K562 (cell line): ENCODE data around the gene ELMO1. TPM values are rescaled to one million over a fixed set of nuclear protein-coding genes. Genes with fewer than 3 reads are reported as not detected.

Experiments
- BACH1 ChIP-seq: fragments of 200-800 bp; sonication (Bioruptor generic); IDR thresholded peaks from 2 replicates; pipeline ENCODE4 v1.6.1; 2016; ENCODE audit warnings: missing genetic modification characterization, missing compliant biosample characterization
- CSDE1 ChIP-seq, 2 experiments: fragments of 450-650 bp; IDR thresholded peaks; 2 replicates each; pipeline ENCODE4 v1.6.1; 2016; ENCODE audit warnings: mild to moderate bottlenecking in 1 of 2
- HNRNPLL ChIP-seq: fragments of 200-400 bp; formaldehyde crosslinking; IDR thresholded peaks from 2 replicates; pipeline ENCODE4 v1.6.1; 2017; ENCODE audit warnings: low read length, low read depth, mild to moderate bottlenecking; ENCODE audit not compliant: poor library complexity, severe bottlenecking
- MED1 ChIP-seq: sonication (generic); formaldehyde crosslinking; IDR thresholded peaks from 2 replicates; pipeline ENCODE4 v1.8.1; 2023; ENCODE audit warnings: missing genetic modification reagents, borderline replicate concordance
- NBN ChIP-seq: fragments of 450-650 bp; IDR thresholded peaks from 2 replicates; pipeline ENCODE4 v1.6.1; 2016; ENCODE audit warnings: low read depth, mild to moderate bottlenecking
- NCOA6 ChIP-seq: fragments of 450-650 bp; IDR thresholded peaks from 2 replicates; pipeline ENCODE4 v1.6.1; 2017; ENCODE audit warnings: mild to moderate bottlenecking
- NEUROD1 ChIP-seq: fragments of 150-350 bp; IDR thresholded peaks from 2 replicates; pipeline ENCODE4 v1.6.1; 2014; ENCODE audit warnings: borderline replicate concordance, low read length, low read depth; ENCODE audit not compliant: partially characterized antibody
- PREB ChIP-seq: sonication (generic); formaldehyde crosslinking; IDR thresholded peaks from 2 replicates; pipeline ENCODE4 v1.8.1; 2023; ENCODE audit warnings: mild to moderate bottlenecking, missing genetic modification reagents
- SAFB2 ChIP-seq: fragments of 200-400 bp; formaldehyde crosslinking; IDR thresholded peaks from 2 replicates; pipeline ENCODE4 v1.6.1; 2018; ENCODE audit warnings: borderline replicate concordance, low read length, low read depth, moderate library complexity; ENCODE audit not compliant: severe bottlenecking
- TSC22D4 ChIP-seq: fragments of 450-650 bp; IDR thresholded peaks from 2 replicates; pipeline ENCODE4 v1.6.1; 2016; ENCODE audit warnings: missing genetic modification characterization, missing biosample characterization, control low read depth
- ZBTB12 ChIP-seq: fragments of 250-450 bp; sonication (Bioruptor Pico); IDR thresholded peaks from 2 replicates; pipeline ENCODE4 v1.4.0; 2020
- ZNF274 ChIP-seq: IDR thresholded peaks from 2 replicates; pipeline ENCODE4 v1.6.1; 2011; ENCODE audit warnings: low read depth, mild to moderate bottlenecking, low read length, moderate library complexity, borderline replicate concordance
- ZSCAN29 ChIP-seq: fragments of 450-650 bp; IDR thresholded peaks from 2 replicates; pipeline ENCODE4 v1.6.1; 2017
- polyA plus RNA-seq, 8 experiments: library from polyadenylated mRNA; depleted of rRNA in 4 of 8; stranded (reverse) in 5 of 8; unstranded in 3 of 8; fragments of >200 nt; fragmentation: Nextera tagmentation in 2 of 8; fragmentation: Illumina TruSeq in 1 of 8; extraction: Ambion mirVana in 2 of 8; extraction: Trizol in 1 of 8; gene quantifications; 2 replicates each; pipeline versions ENCODE4 v1.2.1 to v1.2.3, GENCODE V29; 2011 to 2014; ENCODE audit warnings: inconsistent platforms in 1 of 8, missing spikeins in 1 of 8
- total RNA-seq, 7 experiments: library from RNA; depleted of rRNA in 6 of 7; stranded (reverse); fragments of >200 nt in 6 of 7; fragmentation: Illumina TruSeq in 2 of 7; extraction: Trizol in 2 of 7; gene quantifications; 2 replicates each; pipeline versions ENCODE4 v1.2.1 to v1.2.3, GENCODE V29; 2011 to 2021; ENCODE audit warnings: low replicate concordance in 1 of 7
- TF ChIP-seq, protein P1 (sequence below): sonication (generic); formaldehyde crosslinking; IDR thresholded peaks from 2 replicates; pipeline ENCODE4 v1.8.0; 2022; ENCODE audit warnings: mild to moderate bottlenecking, missing genetic modification reagents
- TF ChIP-seq, protein P2 (sequence below): fragments of 450-650 bp; IDR thresholded peaks from 2 replicates; pipeline ENCODE4 v1.6.1; 2014; ENCODE audit warnings: low read depth, mild to moderate bottlenecking, moderate library complexity, borderline replicate concordance
- TF ChIP-seq, protein P3 (sequence below): fragments of 150-350 bp; IDR thresholded peaks from 2 replicates; pipeline ENCODE4 v1.6.1; 2014; ENCODE audit warnings: low read depth, mild to moderate bottlenecking, low read length, borderline replicate concordance
- TF ChIP-seq, protein P4 (sequence below): fragments of 250-450 bp; sonication (Bioruptor Pico); IDR thresholded peaks from 2 replicates; pipeline ENCODE4 v1.4.0; 2020; ENCODE audit warnings: borderline replicate concordance
- TF ChIP-seq, protein P5 (sequence below): fragments of 250-450 bp; sonication (Bioruptor Pico); IDR thresholded peaks from 2 replicates; pipeline ENCODE4 v1.8.0; 2021; ENCODE audit warnings: moderate library complexity, mild to moderate bottlenecking, inconsistent platforms

The ELMO1 gene
- total and polyA plus RNA-seq, 9 of the 15 experiments (the other 6 are each of a cell fraction or from before 2014, with no cell fraction given) = 0.36 to 7.2 (median 3.6) TPM

GRCh38 chr7:37354656-37355131 is 94.0 kb downstream of the ELMO1 start (continued):
- TF ChIP-seq, protein P1, sequence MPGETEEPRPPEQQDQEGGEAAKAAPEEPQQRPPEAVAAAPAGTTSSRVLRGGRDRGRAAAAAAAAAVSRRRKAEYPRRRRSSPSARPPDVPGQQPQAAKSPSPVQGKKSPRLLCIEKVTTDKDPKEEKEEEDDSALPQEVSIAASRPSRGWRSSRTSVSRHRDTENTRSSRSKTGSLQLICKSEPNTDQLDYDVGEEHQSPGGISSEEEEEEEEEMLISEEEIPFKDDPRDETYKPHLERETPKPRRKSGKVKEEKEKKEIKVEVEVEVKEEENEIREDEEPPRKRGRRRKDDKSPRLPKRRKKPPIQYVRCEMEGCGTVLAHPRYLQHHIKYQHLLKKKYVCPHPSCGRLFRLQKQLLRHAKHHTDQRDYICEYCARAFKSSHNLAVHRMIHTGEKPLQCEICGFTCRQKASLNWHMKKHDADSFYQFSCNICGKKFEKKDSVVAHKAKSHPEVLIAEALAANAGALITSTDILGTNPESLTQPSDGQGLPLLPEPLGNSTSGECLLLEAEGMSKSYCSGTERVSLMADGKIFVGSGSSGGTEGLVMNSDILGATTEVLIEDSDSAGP = no peak
- no peak for TF ChIP-seq NEUROD1
- no peak for TF ChIP-seq BACH1 (tag)
- TF ChIP-seq ZBTB12 (CRISPR knock-in tag) = no peak
- TF ChIP-seq NBN = no peak
- TF ChIP-seq NCOA6 = no peak
- TF ChIP-seq ZSCAN29 = no peak
- TF ChIP-seq, protein P2, sequence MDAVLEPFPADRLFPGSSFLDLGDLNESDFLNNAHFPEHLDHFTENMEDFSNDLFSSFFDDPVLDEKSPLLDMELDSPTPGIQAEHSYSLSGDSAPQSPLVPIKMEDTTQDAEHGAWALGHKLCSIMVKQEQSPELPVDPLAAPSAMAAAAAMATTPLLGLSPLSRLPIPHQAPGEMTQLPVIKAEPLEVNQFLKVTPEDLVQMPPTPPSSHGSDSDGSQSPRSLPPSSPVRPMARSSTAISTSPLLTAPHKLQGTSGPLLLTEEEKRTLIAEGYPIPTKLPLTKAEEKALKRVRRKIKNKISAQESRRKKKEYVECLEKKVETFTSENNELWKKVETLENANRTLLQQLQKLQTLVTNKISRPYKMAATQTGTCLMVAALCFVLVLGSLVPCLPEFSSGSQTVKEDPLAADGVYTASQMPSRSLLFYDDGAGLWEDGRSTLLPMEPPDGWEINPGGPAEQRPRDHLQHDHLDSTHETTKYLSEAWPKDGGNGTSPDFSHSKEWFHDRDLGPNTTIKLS = no peak
- TF ChIP-seq CSDE1 (IDR thresholded peaks at IDR 0.05) = no peak
- no peak for TF ChIP-seq HNRNPLL
- no peak for TF ChIP-seq TSC22D4 (tag)
- no peak for TF ChIP-seq SAFB2
- TF ChIP-seq, protein P3, sequence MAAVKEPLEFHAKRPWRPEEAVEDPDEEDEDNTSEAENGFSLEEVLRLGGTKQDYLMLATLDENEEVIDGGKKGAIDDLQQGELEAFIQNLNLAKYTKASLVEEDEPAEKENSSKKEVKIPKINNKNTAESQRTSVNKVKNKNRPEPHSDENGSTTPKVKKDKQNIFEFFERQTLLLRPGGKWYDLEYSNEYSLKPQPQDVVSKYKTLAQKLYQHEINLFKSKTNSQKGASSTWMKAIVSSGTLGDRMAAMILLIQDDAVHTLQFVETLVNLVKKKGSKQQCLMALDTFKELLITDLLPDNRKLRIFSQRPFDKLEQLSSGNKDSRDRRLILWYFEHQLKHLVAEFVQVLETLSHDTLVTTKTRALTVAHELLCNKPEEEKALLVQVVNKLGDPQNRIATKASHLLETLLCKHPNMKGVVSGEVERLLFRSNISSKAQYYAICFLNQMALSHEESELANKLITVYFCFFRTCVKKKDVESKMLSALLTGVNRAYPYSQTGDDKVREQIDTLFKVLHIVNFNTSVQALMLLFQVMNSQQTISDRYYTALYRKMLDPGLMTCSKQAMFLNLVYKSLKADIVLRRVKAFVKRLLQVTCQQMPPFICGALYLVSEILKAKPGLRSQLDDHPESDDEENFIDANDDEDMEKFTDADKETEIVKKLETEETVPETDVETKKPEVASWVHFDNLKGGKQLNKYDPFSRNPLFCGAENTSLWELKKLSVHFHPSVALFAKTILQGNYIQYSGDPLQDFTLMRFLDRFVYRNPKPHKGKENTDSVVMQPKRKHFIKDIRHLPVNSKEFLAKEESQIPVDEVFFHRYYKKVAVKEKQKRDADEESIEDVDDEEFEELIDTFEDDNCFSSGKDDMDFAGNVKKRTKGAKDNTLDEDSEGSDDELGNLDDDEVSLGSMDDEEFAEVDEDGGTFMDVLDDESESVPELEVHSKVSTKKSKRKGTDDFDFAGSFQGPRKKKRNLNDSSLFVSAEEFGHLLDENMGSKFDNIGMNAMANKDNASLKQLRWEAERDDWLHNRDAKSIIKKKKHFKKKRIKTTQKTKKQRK = no peak
- TF ChIP-seq, protein P4, sequence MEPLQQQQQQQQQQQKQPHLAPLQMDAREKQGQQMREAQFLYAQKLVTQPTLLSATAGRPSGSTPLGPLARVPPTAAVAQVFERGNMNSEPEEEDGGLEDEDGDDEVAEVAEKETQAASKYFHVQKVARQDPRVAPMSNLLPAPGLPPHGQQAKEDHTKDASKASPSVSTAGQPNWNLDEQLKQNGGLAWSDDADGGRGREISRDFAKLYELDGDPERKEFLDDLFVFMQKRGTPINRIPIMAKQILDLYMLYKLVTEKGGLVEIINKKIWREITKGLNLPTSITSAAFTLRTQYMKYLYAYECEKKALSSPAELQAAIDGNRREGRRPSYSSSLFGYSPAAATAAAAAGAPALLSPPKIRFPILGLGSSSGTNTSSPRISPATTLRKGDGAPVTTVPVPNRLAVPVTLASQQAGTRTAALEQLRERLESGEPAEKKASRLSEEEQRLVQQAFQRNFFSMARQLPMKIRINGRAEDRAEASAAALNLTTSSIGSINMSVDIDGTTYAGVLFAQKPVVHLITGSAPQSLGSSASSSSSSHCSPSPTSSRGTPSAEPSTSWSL (CRISPR knock-in tag) = no peak
- no peak for TF ChIP-seq MED1 (CRISPR knock-in tag)
- TF ChIP-seq, protein P5, sequence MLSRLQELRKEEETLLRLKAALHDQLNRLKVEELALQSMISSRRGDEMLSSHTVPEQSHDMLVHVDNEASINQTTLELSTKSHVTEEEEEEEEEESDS (CRISPR knock-in tag) = no peak
- no peak for TF ChIP-seq ZNF274
- TF ChIP-seq PREB (CRISPR knock-in tag) = no peak
